Stromal cell of bone marrow (primary cell): ENCODE measurements around the gene CLEC20A.

ENCODE experiments used
- DNase-seq: peaks from one replicate; pipeline ENCODE4 v3.0.0-alpha.2; 2012; ENCODE audit warnings: low read depth

The CLEC20A gene

GRCh38 chr1:178496410-178497135 is at the start of gene CLEC20A:
Gene CLEC20A (minus strand): TSS chr1:178496964. CDS start chr1:178496939, 25 bp downstream.
- DNase-seq: no peak

GRCh38 chr1:178544531-178544930 is 47.8 kb upstream of the CLEC20A start:
- no peak for DNase-seq

DNA sequence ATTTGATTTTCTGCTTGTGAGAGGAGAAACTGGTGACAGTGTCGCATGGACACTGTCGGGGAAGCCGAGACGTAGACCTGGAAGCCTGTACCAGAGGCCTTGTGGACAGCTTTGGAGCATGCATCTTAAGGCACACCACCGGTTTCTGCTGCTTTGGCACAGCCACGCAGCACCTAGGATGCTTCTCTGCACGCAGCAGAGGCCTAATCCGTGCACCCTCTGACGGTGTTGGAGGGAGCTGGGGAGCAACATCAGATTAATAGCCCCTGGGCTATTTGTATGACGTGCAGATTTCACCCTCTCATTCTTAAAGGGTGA is 46.5 kb upstream of the CLEC20A start:
- DNase-seq: no peak

GRCh38 chr1:178542554-178543289 is 46.0 kb upstream of the CLEC20A start:
- peak; percentile 90 for DNase-seq

DNA sequence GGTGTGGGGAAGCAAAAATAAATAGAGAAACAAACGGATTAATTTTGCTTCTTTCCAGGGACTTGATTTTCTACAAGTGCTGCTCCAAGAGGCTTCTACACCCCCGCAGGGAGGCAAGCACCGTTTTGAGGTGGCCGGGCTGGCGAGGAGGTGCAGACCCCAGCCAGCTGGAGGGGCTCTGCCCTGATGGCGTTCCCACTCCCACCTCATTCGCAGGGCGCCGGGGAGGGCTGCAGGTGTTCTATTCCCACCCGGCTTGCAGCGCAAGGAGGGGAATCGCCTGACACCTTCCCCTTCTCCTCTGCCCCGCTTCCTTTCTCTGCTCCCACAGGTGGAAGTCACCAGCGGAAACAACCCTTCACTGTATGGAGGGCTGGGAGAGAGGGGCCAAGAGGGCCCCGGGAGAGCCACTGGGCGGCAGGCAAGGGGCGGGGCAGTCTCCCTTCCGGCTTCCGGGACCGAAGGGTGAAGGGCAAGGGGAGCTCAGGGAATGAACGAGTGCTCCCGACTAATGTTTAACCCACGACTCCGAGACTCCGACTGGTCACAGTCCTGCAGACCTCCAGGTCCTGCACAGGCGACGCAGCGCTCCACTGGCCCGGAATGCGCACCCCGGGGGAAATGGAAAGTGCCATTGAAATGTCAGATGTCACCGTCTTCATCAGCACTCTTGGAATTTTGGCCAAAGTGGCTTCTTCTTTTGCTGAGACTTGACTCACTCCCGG is 45.2 kb upstream of the CLEC20A start:
- DNase-seq: no peak

GRCh38 chr1:178541379-178541778 is 44.6 kb upstream of the CLEC20A start:
- DNase-seq: no peak

DNA sequence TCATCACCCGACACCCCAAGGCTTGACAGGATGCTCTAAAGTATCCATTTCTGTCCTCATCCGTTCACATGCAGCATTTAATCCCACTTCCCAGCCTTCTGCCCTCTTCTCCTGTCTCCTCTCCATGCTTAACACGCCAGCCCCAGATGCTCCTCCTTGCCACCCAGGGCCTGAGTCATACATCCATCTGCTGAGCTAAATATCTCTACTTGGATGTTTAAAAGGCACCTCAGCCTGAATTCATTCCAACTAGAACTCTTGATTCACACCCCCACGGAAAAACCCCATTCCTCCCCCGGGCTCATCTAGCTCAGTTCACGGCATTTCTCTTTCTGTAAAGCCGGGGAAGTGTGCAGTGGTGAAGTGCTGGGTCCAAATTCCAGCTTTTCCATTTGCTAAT is 43.9 kb upstream of the CLEC20A start:
- DNase-seq: peak; percentile 28

DNA sequence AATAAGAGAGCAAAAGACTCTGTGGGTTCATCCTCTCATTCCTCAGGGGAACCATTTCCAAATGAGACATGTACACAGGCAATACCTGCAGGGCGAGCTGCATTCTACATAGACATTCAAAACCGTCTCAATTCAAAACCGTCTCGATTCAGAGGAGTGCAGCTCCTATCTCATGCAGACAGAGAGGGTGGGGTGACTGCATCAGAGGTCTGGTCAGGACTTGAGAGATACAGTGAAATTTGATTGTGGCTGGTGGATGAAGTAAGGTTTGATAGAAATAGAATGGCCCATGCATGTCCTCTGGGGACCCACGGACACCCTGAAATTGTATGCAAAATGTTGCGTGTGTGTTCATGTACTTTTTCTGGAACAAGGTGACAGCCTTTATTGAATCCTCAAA is 43.4 kb upstream of the CLEC20A start:
- no peak for DNase-seq

GRCh38 chr1:178539291-178539690 is 42.5 kb upstream of the CLEC20A start:
- DNase-seq: no peak

GRCh38 chr1:178538192-178538916 is 41.6 kb upstream of the CLEC20A start:
- DNase-seq: peak; percentile 15

DNA sequence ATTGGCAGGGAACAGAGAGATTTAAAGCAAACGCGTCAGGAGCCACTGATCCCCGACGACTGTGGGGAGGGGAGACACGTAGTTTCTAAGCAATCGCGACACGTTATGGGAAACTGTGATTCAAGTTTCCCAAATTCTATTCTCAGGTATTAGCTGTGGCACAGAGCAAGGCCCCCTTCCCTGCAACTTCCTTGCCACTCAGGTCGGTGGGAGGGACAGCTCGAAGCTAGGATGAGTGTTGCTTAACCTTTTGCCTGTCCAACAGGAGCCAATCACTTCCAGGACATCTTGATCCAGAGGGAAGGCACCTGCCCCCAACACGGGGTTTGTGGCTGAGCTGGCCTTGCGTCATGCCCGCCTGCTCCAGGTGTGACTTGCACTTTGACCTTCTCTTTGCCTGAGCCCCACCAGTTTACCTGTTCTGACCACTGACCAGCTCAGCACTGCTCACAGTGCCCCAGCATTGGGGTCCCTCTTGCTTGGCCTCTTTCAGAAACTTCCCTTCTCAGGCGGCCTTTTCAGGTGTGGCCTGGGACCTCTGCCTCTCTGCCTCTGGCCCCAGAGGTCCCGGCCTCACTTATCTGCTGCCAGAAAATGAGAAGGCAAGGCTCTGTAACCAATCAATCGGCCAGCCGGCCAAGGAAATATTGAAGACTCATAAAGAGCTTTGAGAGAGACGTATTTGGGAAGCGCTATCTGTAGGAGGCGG is 40.8 kb upstream of the CLEC20A start:
- no peak for DNase-seq

- DNase-seq: peak; percentile 89
Observed at GRCh38 chr1:178536844-178537371, 40.1 kb upstream of the CLEC20A start.

DNA sequence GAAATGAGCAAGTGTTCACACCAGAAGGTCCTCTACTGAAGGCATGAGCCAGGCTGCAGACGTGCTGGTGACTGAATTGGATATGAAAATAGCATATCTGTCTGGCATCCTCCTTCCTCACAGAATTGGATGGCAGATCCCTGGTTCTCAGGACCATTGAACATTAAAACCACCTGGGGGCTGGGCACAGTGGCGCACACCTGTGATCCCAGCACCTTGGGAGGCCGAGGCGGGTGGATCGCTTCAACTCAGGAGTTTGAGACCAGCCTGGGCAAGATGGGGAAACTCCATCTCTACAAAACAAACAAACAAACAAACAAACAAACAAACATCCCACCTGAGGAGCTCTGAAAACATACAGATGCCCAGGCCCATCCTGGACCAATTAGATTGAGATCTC is 39.6 kb upstream of the CLEC20A start:
- no peak for DNase-seq

GRCh38 chr1:178534137-178534868 is 37.5 kb upstream of the CLEC20A start:
- no peak for DNase-seq

- DNase-seq: no peak
Observed at GRCh38 chr1:178533121-178533946, 36.6 kb upstream of the CLEC20A start.

DNA sequence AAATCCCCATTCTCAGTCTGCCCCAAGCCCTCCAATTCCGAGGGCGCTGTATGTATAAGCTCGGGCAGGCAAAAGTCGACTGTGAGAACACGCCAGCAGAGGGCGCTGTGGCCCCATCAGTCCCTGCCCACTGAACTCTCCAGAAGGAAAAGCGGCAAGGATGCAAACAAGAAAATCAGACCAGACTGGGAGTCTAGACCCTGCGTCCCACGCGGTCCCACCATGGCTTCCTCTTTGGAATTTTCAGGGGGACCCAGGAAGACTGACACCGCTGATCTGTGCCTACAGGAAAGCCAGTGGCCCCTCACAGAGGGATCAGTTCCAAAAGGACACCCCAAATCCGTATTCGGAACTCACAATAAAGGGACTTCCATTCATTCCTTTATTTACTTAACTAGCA is 35.6 kb upstream of the CLEC20A start:
- peak; percentile 54 for DNase-seq

DNA sequence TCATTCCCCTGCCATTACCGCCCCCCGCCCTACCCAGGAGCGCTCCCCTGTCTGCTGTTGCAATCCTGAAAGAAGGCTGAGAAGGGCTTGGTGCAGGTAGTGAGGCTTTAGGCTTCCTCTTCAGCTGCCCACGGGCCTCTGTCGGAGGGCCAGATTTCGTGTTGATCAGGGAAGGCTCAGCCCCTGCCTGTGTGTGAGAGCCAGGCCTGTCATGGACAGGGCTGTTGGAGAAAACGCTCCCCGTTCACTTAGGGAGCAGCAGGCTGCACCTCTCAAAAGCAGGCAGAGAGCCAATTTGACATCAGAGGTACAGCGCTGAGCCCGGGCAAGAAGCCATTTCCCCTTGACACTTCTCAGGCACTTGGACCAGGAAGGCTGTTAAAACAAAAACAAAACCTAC is 35.1 kb upstream of the CLEC20A start:
- no peak for DNase-seq

DNA sequence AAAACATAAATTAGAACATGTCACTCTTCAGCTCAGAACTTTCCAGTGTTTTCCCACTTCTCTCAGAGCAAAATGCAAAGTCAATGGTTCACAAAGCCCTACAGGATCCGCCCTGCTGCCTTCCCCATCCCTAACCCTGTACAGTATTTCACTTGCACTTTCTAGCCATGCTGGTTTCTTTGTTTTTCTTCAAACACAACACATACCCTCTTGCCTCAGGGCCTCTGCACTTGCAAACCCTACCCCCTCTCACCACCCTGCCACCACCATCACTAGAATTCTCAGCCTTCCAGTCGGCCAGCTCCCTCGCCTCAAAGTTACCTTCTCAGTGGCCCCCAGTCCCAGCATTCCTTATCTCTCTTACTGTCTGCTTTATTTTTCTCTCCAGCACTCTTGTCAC is 33.7 kb upstream of the CLEC20A start:
- DNase-seq: no peak

DNA sequence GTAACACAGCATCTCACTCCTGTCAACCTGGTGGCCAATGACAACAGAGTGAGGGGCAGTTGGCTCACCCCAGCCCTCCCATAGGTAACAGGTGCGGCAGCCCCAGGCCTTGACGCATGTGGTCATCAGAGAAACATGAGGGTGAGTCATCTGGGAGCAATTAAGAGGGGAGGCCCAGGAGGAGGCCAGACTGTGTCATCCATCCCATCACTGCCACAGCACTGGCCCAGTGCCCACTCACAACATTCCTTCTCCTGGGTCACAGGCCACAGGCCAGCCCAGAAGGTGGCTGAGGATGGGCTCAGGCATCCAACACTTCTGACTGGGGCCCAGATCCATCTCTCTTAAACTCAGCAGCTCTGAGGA is 33.3 kb upstream of the CLEC20A start:
- DNase-seq: no peak
